ENCODE data around the gene STEEP1.
"Not testable (repeated sequence)": the region's sequence is repeated elsewhere in the genome, so short reads cannot be mapped to it uniquely, and the experiment has no call there.

Gene STEEP1

GRCh38 chrX:119570351-119570835, 5.2 kb upstream of the STEEP1 start:
- peaks cover 13% of the 10 kb centered on the region for H3K4me1 Mint-ChIP-seq
- H3K36me3 Mint-ChIP-seq: no peaks in the 10 kb centered on the region
- H3K9me3 Mint-ChIP-seq: no peaks in the 10 kb centered on the region
- no peak overlapping the region for H3K4me3 Mint-ChIP-seq
- H3K27me3 Mint-ChIP-seq: no peaks in the 10 kb centered on the region
- no peak for ATAC-seq
- no peak overlapping the region for H3K27ac Mint-ChIP-seq

- no peak for ATAC-seq
- Mint-ChIP-seq H3K27me3 (no peaks in the 10 kb centered on the region), H3K36me3 (peaks cover 12% of the 10 kb centered on the region), H3K9me3 (no peaks in the 10 kb centered on the region), H3K27ac (no peak overlapping the region), H3K4me3 (no peak overlapping the region), H3K4me1 (peaks cover 13% of the 10 kb centered on the region)
Observed at GRCh38 chrX:119552508-119552907, 12.7 kb downstream of the STEEP1 start.

GRCh38 chrX:119549327-119550016, 15.7 kb downstream of the STEEP1 start:
- Mint-ChIP-seq H3K36me3 (no peaks in the 10 kb centered on the region), H3K4me1 (peaks cover 19% of the 10 kb centered on the region), H3K4me3 (peak overlapping the region; percentile 54), H3K9me3 (no peaks in the 10 kb centered on the region), H3K27ac (peak overlapping the region; percentile 75), H3K27me3 (no peaks in the 10 kb centered on the region)
- peak; percentile 70 for ATAC-seq

- Mint-ChIP-seq H3K27ac (no peak overlapping the region), H3K9me3 (no peaks in the 10 kb centered on the region), H3K4me1 (no peaks in the 10 kb centered on the region), H3K4me3 (no peak overlapping the region), H3K36me3 (peaks cover 20% of the 10 kb centered on the region), H3K27me3 (no peaks in the 10 kb centered on the region)
- no peak for ATAC-seq
Observed at GRCh38 chrX:119541188-119541587, 24.0 kb downstream of the STEEP1 start.

GRCh38 chrX:119539872-119540271, 25.3 kb downstream of the STEEP1 start:
- H3K27me3 Mint-ChIP-seq: no peaks in the 10 kb centered on the region
- no peak overlapping the region for H3K4me3 Mint-ChIP-seq
- no peak for ATAC-seq
- peaks cover 20% of the 10 kb centered on the region for H3K36me3 Mint-ChIP-seq
- H3K9me3 Mint-ChIP-seq: no peaks in the 10 kb centered on the region
- H3K27ac Mint-ChIP-seq: no peak overlapping the region
- no peaks in the 10 kb centered on the region for H3K4me1 Mint-ChIP-seq

- Mint-ChIP-seq H3K4me3 (no peak overlapping the region), H3K9me3 (no peaks in the 10 kb centered on the region), H3K36me3 (peaks cover 18% of the 10 kb centered on the region), H3K27ac (no peak overlapping the region), H3K27me3 (no peaks in the 10 kb centered on the region), H3K4me1 (no peaks in the 10 kb centered on the region)
- no peak for ATAC-seq
Observed at GRCh38 chrX:119537487-119537886, 27.7 kb downstream of the STEEP1 start.

GRCh38 chrX:119529345-119530276, 35.6 kb downstream of the STEEP1 start:
- H3K36me3 Mint-ChIP-seq: peaks cover 9% of the 10 kb centered on the region
- H3K4me3 Mint-ChIP-seq: no peak overlapping the region
- peak; percentile 50 for ATAC-seq
- no peak overlapping the region for H3K27ac Mint-ChIP-seq
- no peaks in the 10 kb centered on the region for H3K9me3 Mint-ChIP-seq
- peaks cover 18% of the 10 kb centered on the region for H3K4me1 Mint-ChIP-seq
- no peaks in the 10 kb centered on the region for H3K27me3 Mint-ChIP-seq

- no peak for ATAC-seq
- Mint-ChIP-seq H3K9me3 (no peaks in the 10 kb centered on the region), H3K36me3 (no peaks in the 10 kb centered on the region), H3K4me1 (no peaks in the 10 kb centered on the region), H3K27me3 (no peaks in the 10 kb centered on the region), H3K27ac (no peak overlapping the region), H3K4me3 (no peak overlapping the region)
Observed at GRCh38 chrX:119523664-119524184, 41.5 kb downstream of the STEEP1 start.

GRCh38 chrX:119521246-119521645, 44.0 kb downstream of the STEEP1 start:
- H3K27ac Mint-ChIP-seq: no peak overlapping the region
- H3K27me3 Mint-ChIP-seq: no peaks in the 10 kb centered on the region
- peaks cover 4% of the 10 kb centered on the region for H3K4me1 Mint-ChIP-seq
- no peak overlapping the region for H3K4me3 Mint-ChIP-seq
- H3K9me3 Mint-ChIP-seq: no peaks in the 10 kb centered on the region
- no peak for ATAC-seq
- H3K36me3 Mint-ChIP-seq: no peaks in the 10 kb centered on the region

GRCh38 chrX:119518371-119518770, 46.8 kb downstream of the STEEP1 start:
- ATAC-seq: no peak
- H3K9me3 Mint-ChIP-seq: no peaks in the 10 kb centered on the region
- no peaks in the 10 kb centered on the region for H3K27me3 Mint-ChIP-seq
- peaks cover 7% of the 10 kb centered on the region for H3K4me1 Mint-ChIP-seq
- no peak overlapping the region for H3K27ac Mint-ChIP-seq
- no peak overlapping the region for H3K4me3 Mint-ChIP-seq
- H3K36me3 Mint-ChIP-seq: no peaks in the 10 kb centered on the region

GRCh38 chrX:119516157-119516702, 49.0 kb downstream of the STEEP1 start:
- Mint-ChIP-seq H3K4me1 (peaks cover 7% of the 10 kb centered on the region), H3K9me3 (no peaks in the 10 kb centered on the region), H3K27ac (peak overlapping the region; percentile 31), H3K27me3 (no peaks in the 10 kb centered on the region), H3K4me3 (no peak overlapping the region), H3K36me3 (no peaks in the 10 kb centered on the region)
- peak; percentile 77 for ATAC-seq

- Mint-ChIP-seq H3K36me3 (no peaks in the 10 kb centered on the region), H3K27me3 (no peaks in the 10 kb centered on the region), H3K4me3 (no peak overlapping the region), H3K9me3 (no peaks in the 10 kb centered on the region), H3K27ac (no peak overlapping the region), H3K4me1 (peaks cover 7% of the 10 kb centered on the region)
- peak; percentile 73 for ATAC-seq
Observed at GRCh38 chrX:119512146-119512800, 52.9 kb downstream of the STEEP1 start.

- H3K9me3 Mint-ChIP-seq: no peaks in the 10 kb centered on the region
- no peaks in the 10 kb centered on the region for H3K36me3 Mint-ChIP-seq
- no peaks in the 10 kb centered on the region for H3K4me1 Mint-ChIP-seq
- no peak overlapping the region for H3K4me3 Mint-ChIP-seq
- H3K27me3 Mint-ChIP-seq: no peaks in the 10 kb centered on the region
- no peak overlapping the region for H3K27ac Mint-ChIP-seq
- no peak for ATAC-seq
Observed at GRCh38 chrX:119507206-119507605, 58.0 kb downstream of the STEEP1 start.

- H3K9me3 Mint-ChIP-seq: no peaks in the 10 kb centered on the region
- peaks cover 3% of the 10 kb centered on the region for H3K4me1 Mint-ChIP-seq
- H3K27ac Mint-ChIP-seq: no peak overlapping the region
- ATAC-seq: no peak
- no peak overlapping the region for H3K4me3 Mint-ChIP-seq
- H3K36me3 Mint-ChIP-seq: no peaks in the 10 kb centered on the region
- no peaks in the 10 kb centered on the region for H3K27me3 Mint-ChIP-seq
Observed at GRCh38 chrX:119505945-119506344, 59.3 kb downstream of the STEEP1 start.

GRCh38 chrX:119505145-119505544, 60.1 kb downstream of the STEEP1 start:
- H3K27ac Mint-ChIP-seq, H3K9me3 Mint-ChIP-seq, H3K4me3 Mint-ChIP-seq, H3K27me3 Mint-ChIP-seq, ATAC-seq, H3K36me3 Mint-ChIP-seq: not testable (repeated sequence)
- peaks cover 11% of the 10 kb centered on the region for H3K4me1 Mint-ChIP-seq
